Astrocyte (in vitro differentiated cells and primary cell): Measurements from ENCODE around the gene GRAP2.

Source experiments
- EZH2 ChIP-seq: IDR thresholded peaks from 2 replicates; pipeline ENCODE4 v1.6.1; 2012; ENCODE audit warnings: mild to moderate bottlenecking, low read length, inconsistent platforms; ENCODE audit not compliant: insufficient read depth
- TF ChIP-seq, protein P1 (sequence below): IDR thresholded peaks from 2 replicates; pipeline ENCODE4 v1.5.1; 2011; ENCODE audit warnings: low read depth, mild to moderate bottlenecking, inconsistent platforms, low read length, moderate library complexity; ENCODE audit not compliant: insufficient read depth

DNA sequence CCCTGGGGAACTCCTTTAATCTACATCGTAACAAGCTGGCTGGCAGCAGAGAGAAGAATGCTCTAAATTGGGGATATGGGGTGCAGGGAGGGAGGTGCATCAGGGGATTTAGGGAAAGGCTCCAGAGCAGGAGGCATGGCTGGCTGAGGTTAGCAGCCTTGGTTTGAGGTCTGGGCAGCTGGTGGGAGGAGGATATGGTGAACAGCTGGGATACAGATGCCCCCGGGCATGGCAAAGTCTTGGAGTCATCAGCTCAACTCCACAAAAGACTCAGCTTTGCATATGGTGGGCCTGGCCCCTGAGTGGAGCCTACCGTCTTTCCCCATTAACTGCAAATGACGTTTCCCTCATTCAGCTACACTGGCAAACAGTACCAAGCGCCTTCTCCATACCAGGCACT is 99.3 kb downstream of the GRAP2 start:
- TF ChIP-seq, protein P1, sequence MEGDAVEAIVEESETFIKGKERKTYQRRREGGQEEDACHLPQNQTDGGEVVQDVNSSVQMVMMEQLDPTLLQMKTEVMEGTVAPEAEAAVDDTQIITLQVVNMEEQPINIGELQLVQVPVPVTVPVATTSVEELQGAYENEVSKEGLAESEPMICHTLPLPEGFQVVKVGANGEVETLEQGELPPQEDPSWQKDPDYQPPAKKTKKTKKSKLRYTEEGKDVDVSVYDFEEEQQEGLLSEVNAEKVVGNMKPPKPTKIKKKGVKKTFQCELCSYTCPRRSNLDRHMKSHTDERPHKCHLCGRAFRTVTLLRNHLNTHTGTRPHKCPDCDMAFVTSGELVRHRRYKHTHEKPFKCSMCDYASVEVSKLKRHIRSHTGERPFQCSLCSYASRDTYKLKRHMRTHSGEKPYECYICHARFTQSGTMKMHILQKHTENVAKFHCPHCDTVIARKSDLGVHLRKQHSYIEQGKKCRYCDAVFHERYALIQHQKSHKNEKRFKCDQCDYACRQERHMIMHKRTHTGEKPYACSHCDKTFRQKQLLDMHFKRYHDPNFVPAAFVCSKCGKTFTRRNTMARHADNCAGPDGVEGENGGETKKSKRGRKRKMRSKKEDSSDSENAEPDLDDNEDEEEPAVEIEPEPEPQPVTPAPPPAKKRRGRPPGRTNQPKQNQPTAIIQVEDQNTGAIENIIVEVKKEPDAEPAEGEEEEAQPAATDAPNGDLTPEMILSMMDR: no peak
- no peak for TF ChIP-seq EZH2
